HG03442 (cell line): ENCODE results near the gene IPMK.
"Not testable (repeated sequence)": the region's sequence is repeated elsewhere in the genome, so short reads cannot be mapped to it uniquely, and the experiment has no call there.

Experiments
- ATAC-seq: cut with Tn5 transposase; IDR thresholded peaks from one replicate; pipeline ENCODE4 v1.9.1; 2021; ENCODE audit warnings: mild to moderate bottlenecking, moderate library complexity; ENCODE audit not compliant: unreplicated experiment

The IPMK gene

DNA sequence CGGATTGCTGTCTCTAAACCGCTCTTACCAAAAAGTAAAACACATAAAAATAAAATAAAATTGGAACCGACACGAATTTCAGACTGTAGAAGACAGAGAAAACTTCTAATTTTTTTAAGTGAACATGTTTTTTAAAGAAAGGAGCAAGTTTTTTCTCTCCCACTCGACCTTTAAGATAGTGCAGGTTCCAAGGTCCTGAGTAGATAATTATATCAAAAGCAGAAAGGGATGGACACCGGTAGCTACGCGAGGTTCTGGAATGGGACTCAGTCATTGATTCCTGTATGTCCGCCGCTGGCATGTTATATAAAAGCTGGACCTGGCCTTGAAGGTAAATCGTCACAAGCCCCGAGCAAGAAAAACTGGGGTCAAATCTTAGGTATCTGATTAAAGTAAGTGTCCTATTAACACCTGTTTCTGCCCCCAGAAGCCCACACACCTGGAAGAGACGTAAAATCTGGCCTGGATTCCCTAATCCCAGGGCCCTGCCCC, 806 bp upstream of the IPMK start:
- ATAC-seq: peak; percentile 0

- peak; percentile 2 for ATAC-seq
Observed at GRCh38 chr10:58266826-58267712, 625 bp downstream of the IPMK start.

DNA sequence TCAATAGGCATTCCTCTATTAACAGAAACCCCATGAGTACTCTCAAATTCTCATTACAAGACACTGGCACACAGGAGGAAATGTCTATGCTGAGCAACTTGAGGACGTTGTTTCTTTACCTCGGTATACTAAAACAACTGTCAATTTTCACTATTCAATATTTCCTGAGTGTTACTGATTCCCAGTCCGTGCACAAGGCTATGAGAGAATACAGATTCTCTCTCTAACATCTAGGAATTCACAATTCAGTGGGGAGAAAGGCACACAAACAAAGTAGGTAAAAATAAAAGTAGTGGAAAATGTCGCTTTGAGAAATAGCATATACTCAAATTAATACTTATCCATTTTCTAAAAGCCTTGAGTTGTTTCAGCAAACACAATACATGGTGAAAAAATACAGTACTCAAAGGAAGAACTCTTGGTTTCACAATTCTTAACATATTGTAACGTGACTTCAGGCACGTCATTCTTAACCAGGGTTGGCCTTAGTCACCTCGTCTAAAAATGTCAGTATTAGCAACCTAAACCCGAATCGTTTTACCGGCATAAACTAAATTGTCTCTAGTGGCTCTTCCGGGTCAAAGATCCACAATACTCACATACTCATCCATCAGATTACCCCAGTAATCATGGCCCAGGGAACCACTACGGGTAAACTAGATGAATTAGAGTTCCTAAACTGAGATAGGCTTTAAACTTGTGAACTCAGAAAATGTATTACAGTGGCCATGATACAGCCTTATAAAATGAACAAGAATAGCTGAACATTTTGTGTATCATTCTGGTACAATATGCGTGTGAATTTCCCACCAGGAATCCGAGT, 1.5 kb downstream of the IPMK start:
- ATAC-seq: peak; percentile 17

- ATAC-seq: no peak
Observed at GRCh38 chr10:58265249-58265648, 2.4 kb downstream of the IPMK start.

DNA sequence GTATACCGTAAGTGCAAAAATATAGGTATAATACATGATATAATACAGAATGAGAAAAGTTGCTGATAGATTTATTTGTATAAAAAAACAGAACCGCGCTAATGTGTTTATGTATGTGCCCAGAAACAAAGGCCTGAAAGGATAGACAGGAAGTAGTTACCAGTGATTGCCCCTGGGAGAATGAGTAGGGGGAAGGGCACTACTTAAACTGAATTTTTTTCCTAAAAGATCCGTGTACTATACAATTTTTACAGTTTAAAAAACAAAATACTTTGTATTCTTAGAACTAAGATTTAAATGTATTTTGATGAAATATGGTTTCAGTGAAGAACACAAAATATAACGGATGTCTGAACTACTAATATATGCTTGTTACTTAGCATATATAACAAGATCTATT, 2.9 kb downstream of the IPMK start:
- no peak for ATAC-seq

- no peak for ATAC-seq
Observed at GRCh38 chr10:58262766-58263165, 4.9 kb downstream of the IPMK start.

DNA sequence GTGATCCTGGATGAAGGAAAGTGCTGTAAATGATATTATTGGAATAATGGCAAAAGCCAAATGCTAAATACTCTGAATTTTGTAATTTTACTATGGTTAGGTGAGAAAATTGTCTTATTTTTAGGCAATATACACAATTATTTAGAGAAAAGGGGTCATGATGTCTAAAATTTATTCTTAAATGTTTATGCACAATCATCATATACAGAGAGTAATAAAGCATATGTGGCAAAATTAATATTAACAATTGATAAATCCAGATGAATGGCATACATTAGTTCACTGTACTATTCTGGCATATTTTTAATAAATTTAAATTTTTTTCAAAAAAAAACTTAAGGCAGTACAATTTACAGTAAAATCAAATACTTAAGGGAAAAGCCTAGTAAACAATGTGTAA, 7.4 kb downstream of the IPMK start:
- no peak for ATAC-seq

- ATAC-seq: no peak
Observed at GRCh38 chr10:58258977-58259692, 8.6 kb downstream of the IPMK start.

DNA sequence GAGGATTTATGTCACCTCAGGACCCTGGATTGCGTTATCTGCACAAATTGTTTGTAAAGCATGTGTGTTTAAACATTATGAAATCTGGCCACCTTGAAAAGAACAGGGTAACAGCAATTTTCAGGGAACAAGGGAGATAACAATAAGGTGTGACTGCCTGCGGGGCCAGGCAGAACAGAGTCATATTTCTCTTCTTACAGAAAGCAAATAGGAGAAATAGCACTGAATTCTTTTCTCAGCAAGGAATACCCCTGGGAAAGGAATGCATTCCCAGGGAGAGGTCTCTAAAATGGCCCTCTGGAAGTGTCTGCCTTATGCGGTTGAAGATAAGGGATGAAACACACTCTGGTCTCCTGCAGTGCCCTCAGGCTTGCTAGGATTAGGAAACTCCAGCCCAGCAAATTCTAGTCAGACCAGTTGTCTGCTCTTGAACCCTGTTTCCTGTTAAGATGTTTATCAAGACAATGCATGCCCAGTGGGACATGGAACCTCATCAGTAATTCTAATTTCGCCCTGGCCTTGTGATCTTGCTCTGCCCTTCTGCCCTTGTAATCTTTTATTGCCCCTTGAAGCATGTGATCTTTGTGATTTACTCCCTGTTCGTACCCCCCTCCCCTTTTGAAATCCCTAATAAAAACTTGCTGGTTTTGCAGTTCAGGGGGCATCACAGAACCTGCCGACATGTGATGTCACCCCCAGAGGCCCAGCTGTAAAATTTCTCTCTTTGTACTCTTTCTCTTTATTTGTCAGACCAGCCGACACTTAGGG, 11.5 kb downstream of the IPMK start:
- not testable (repeated sequence) for ATAC-seq

DNA sequence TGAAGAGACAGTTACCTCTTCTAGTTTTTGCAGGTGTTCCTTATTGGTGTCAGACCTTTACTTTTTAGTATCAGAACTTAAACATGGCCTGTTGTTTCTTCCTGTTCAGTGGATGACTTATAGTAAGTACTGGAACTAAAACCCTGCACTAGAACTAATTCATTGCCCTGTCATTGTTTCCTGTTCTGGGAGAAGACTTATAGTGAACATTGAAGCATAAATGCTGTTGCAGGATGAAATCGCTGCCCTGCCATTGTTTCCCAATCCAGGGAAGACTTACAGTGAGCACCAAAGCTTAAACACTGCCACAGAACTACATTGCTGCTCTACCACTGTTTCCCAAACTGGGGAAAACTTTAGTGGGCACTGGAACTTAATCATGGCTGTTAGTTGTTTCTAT, 13.1 kb downstream of the IPMK start:
- no peak for ATAC-seq

DNA sequence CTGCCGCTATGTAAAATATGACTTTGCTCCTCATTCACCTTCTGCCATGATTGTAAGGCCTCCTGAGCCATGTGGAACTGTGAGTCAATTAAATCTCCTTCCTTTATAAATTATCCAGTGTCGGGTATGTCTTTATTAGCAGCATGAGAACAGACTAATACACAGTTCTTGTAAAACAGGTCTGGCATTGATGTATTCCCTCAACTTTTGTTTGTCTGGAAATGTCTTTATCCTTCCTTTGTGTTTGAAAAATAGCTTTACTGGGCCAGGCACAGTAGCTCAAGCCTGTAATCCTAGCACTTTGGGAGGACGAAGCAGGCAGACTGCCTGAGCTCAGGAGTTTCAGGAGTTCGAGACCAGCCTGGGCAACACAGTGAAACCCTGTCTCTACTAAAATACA, 14.5 kb downstream of the IPMK start:
- ATAC-seq: no peak

- not testable (repeated sequence) for ATAC-seq
Observed at GRCh38 chr10:58244666-58245065, 23.0 kb downstream of the IPMK start.

GRCh38 chr10:58244242-58244641, 23.5 kb downstream of the IPMK start:
- not testable (repeated sequence) for ATAC-seq

DNA sequence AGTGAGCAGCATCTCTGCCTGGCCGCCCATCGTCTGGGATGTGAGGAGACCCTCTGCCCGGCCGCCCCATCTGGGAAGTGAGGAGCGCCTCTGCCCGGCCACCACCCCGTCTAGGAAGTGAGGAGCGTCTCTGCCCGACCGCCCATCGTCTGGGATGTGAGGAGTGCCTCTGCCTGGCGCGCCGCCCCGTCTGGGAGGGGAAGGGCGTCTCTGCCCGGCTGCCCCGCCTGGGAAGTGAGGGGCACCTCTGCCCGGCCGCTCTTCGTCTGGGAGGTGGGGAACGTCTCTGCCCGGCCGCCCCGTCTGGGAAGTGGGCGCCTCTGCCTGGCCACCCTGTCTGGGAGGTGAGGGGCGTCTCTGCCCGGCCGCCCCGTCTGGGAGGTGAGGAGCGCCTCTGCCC, 23.9 kb downstream of the IPMK start:
- ATAC-seq: not testable (repeated sequence)

DNA sequence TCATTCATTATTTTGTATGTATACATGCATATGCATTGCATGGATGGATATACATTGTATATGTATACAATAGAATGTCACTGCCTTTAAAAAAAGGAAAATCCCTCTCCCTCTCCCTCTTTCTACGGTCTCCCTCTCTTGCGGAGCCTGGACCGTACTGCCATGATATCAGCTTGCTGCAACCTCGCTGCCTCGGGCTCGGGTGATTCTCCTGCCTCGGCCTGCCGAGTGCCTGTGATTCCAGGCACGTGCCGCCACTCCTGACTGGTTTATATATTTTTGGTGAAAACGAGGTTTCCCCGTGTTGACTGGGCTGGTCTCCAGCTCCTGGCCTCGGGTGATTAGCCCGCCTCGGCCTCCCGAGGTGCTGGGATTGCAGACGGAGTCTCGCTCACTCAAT, 24.4 kb downstream of the IPMK start:
- no peak for ATAC-seq

DNA sequence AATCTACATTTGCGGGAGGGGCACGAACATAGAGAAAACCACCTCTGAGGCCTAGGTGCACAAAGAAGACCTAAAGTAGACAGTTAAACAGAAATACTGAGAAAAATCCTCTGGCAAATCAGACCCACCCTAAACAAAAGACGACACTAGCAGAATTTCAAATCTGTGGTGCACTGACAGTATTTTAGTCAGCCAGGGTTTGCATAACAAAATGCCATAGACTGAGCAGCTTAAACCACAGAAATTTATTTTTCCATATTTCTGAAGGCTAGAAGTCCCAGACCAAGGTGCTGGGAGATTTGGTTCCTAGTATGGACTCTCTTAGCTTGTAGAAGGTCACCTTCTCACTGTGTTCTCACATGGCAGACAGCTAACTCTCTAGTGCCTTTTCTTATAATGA, 26.3 kb downstream of the IPMK start:
- ATAC-seq: no peak

DNA sequence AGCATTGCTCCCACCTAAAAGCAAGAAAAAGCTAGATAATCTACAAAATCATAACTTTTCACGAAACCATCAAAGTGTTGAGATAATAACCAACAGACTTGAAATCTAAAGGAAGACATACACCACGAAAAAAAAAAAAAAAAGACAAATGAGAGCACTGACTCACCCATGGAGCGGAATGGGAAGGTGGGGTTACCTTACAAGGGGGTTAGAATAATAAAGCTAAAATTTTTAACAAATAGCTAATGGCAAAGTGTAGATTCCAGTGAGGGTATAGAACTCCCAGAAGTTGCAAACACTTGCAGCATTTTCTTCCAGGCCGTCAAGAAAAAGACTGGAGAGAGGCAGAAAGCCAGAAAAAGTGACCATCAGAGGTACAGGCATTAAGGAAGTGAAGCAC, 27.2 kb downstream of the IPMK start:
- no peak for ATAC-seq

DNA sequence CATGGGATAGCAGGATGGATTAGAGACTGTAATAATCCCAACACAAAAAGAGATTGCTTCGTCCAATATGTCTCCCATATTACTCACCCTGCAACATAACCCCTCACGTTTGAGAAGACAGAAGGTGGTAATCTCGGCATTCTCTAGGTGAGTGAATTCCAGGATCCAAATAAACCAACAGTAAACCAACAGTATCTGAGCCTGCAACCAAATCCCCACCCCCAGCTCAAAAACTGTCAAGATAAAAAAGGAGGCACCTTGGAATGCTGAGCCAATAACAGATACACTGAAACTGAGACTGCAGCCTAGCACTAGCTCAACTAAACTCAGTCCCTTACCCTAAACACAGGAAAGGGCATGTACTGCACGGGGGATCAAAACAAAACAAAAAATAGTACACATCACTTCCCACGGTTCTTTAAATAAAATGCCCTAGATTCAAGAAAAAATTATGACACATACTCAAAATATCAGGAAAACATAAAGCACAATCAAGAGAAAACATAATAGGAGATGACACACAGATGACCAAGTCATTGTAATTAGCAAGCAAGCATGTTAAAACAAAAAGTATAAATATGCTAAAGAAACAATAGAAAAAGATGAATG, 28.0 kb downstream of the IPMK start:
- ATAC-seq: peak; percentile 46

- no peak for ATAC-seq
Observed at GRCh38 chr10:58237014-58237834, 30.5 kb downstream of the IPMK start.
